GM10266 (cell line): ENCODE data around the gene CROCC2.

Experiments used
- DNase-seq: peaks from one replicate; pipeline ENCODE4 v3.0.0; 2012; ENCODE audit errors: extremely low spot score
- CTCF ChIP-seq: IDR thresholded peaks from 2 replicates; pipeline ENCODE4 v1.5.1; 2012; ENCODE audit warnings: mild to moderate bottlenecking, low read depth; ENCODE audit not compliant: control insufficient read depth, insufficient read depth; ENCODE audit errors: missing control alignments

Gene CROCC2

DNA sequence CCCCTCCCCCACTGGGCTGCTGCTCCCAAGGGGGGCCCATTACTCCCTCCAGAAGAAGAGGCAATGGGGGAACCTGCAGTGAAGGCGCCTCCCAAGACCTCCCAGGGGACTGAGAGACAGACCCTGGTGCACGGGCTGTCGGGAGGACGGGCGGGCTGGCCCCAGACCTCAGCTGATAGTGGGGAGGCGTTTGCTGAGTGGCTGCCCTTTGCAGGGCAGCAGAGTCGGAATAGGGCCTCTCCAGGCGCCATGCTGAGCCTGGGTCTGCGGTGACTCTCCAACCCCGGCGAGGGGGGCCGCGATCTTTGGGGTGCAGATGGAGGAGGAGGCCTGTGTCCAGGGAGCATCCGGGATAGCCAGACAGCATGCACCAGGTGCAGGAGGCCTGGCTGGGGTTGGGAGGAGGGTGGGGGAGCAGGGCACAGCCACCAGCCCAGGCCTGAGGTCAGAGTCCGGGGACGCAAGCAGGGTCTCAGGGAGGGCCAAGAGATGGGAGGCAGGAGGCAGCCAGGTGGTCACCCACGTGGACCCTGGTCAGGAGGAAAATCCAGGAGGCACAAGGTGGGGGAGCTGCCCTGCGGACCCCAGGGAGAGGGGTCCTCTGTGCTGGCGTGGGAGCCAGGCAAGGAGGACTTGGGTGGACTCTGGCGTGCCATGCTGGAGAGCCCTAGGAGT lies 11.0 kb downstream of the CROCC2 start:
- TF ChIP-seq CTCF = no peak
- DNase-seq = no peak

DNA sequence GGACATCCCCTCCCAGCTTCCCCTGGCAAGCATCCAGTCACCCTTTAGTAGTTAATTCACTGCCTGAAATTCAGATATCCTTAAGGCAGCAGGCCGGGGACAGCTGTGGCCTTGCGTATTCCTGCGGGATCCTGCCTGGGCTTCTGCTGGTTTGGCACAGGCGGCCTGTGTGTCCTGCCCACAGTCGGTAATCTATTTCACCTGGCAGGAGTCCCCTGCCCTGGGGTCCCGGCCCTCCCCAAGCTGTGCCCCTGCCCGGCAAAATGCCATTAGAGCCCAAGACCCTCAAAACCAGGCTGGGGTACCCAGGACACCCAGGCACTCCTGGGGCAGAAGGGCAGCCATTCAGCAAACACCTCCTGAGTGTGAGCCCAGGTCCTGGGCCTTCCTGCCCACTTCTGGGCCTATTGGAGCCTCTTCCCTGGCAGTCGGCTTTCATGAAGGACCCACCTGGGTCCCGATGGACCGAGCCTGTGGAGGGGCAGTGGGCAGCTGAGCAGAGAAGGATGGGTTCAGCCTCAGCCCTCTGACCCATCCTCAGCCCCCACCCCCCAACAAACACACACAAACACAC lies 11.6 kb downstream of the CROCC2 start:
- DNase-seq = no peak
- TF ChIP-seq CTCF = no peak

DNA sequence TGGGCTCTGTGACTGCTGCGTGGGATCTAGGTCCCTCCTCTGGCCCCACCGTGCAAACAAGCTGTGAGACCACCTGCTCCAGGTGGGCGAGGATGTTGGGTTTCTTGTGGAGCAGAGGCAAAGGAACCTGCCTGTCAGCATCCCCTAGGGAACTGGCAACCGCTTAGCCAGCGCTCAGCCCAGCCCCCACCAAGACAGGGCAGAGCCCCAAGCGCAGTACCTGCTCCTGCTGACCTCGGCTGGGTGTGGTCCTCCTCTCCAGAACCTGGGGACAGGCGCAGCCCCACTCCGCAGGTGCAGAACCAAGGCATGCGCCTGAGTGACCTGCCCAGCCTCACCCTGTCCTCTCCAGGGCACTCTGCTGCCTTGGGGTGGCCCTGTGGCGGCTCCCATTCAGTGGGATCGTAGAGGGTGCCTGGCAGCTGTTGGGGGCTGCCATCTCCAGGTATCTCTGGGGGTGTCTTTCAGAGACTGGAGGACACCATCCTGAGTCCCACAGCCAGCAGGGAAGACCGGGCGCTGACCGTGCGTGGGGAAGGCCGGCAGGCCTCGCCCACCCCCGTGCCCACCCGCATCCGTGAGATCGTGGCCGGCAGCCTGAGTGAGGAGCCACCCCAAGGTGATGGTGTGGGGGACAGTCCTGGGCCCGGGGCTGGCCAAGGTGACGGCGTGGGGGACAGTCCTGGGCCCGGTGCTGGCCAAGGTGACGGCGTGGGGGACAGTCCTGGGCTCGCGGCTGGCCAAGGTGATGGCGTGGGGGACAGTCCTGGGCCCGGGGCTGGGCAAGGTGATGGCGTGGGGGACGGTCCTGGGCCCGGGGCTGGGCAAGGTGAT lies 12.3 kb downstream of the CROCC2 start:
- no peak for DNase-seq
- TF ChIP-seq CTCF = no peak

- TF ChIP-seq CTCF = no peak
- no peak for DNase-seq
Observed at GRCh38 chr2:240919161-240919781, 13.1 kb downstream of the CROCC2 start.

- TF ChIP-seq CTCF = no peak
- no peak for DNase-seq
Observed at GRCh38 chr2:240919786-240920782, 13.9 kb downstream of the CROCC2 start.

GRCh38 chr2:240920783-240921231 lies 14.7 kb downstream of the CROCC2 start:
- TF ChIP-seq CTCF = no peak
- DNase-seq = no peak
